WTC11 (cell line): ENCODE results near the gene KIDINS220. TPM values are rescaled to one million over a fixed set of nuclear protein-coding genes. Genes with fewer than 3 reads are reported as not detected.

Experiments
- ATAC-seq: fragments of 200-7000 bp; cut with Tn5 transposase; 2 replicates; pipeline ENCODE4 v1.10.0; 2021; ENCODE audit warnings: mild to moderate bottlenecking, moderate library complexity
- CTCF ChIA-PET: fragments of 300-600 bp; sonication (Branson Sonifier 250); formaldehyde crosslinking; loops from one replicate; lab custom pipeline; 2021; ENCODE audit warnings: antibody characterized with exemption; lab: Charles Lee
- POLR2A ChIA-PET: fragments of 350-600 bp; sonication (Branson Sonifier 250); formaldehyde crosslinking; loops from one replicate; lab custom pipeline; 2021; ENCODE audit warnings: antibody characterized with exemption; lab: Charles Lee
- DNase-seq: peaks from one replicate; pipeline ENCODE4 v3.0.0; 2021; ENCODE audit warnings: low spot score
- H3K27ac Mint-ChIP-seq: 2 replicates; pipeline ENCODE4 v1.8.0; 2021; ENCODE audit warnings: mixed read lengths
- H3K27me3 Mint-ChIP-seq: 2 replicates; pipeline ENCODE4 v1.8.0; 2021; ENCODE audit warnings: low read depth, mild to moderate bottlenecking, moderate library complexity, mixed read lengths
- H3K36me3 Mint-ChIP-seq: 2 replicates; pipeline ENCODE4 v1.8.0; 2021; ENCODE audit warnings: mixed read lengths
- H3K4me1 Mint-ChIP-seq: 2 replicates; pipeline ENCODE4 v1.8.0; 2022; ENCODE audit warnings: mixed read lengths
- H3K4me3 Mint-ChIP-seq: 2 replicates; pipeline ENCODE4 v1.8.0; 2021; ENCODE audit warnings: mild to moderate bottlenecking, moderate library complexity, mixed read lengths
- H3K9me3 Mint-ChIP-seq: 2 replicates; pipeline ENCODE4 v1.8.0; 2021; ENCODE audit warnings: mixed read lengths
- ATF6 ChIP-seq: sonication (generic); formaldehyde crosslinking; IDR thresholded peaks from 2 replicates; pipeline ENCODE4 v1.8.1; 2023; ENCODE audit warnings: mild to moderate bottlenecking, missing genetic modification reagents
- CREM ChIP-seq: sonication (generic); formaldehyde crosslinking; IDR thresholded peaks from 2 replicates; pipeline ENCODE4 v1.8.1; 2022; ENCODE audit warnings: mild to moderate bottlenecking, missing genetic modification reagents, moderate library complexity
- CTCF ChIP-seq: fragments of 200-600 bp; IDR thresholded peaks from 2 replicates; pipeline ENCODE4 v1.8.0; 2022; ENCODE audit warnings: antibody characterized with exemption
- ELF4 ChIP-seq: sonication (generic); formaldehyde crosslinking; IDR thresholded peaks from 2 replicates; pipeline ENCODE4 v1.8.1; 2022; ENCODE audit warnings: low read depth, mild to moderate bottlenecking, moderate library complexity, missing genetic modification reagents
- EMX1 ChIP-seq: fragments of 250-450 bp; sonication (Bioruptor Pico); IDR thresholded peaks from 2 replicates; pipeline ENCODE4 v1.8.0; 2021; ENCODE audit warnings: mild to moderate bottlenecking
- FOXP1 ChIP-seq: sonication (generic); formaldehyde crosslinking; IDR thresholded peaks from 2 replicates; pipeline ENCODE4 v1.8.0; 2022; ENCODE audit warnings: missing genetic modification reagents, mild to moderate bottlenecking, moderate library complexity, borderline replicate concordance
- KAT7 ChIP-seq: sonication (generic); formaldehyde crosslinking; IDR thresholded peaks from 2 replicates; pipeline ENCODE4 v1.8.1; 2023; ENCODE audit warnings: missing genetic modification reagents, mild to moderate bottlenecking, borderline replicate concordance
- MAX ChIP-seq: sonication (generic); formaldehyde crosslinking; IDR thresholded peaks from 2 replicates; pipeline ENCODE4 v1.8.0; 2022; ENCODE audit warnings: mild to moderate bottlenecking, missing genetic modification reagents
- MLX ChIP-seq: sonication (generic); formaldehyde crosslinking; IDR thresholded peaks from 2 replicates; pipeline ENCODE4 v1.8.1; 2023; ENCODE audit warnings: mild to moderate bottlenecking, missing genetic modification reagents, moderate library complexity
- USF1 ChIP-seq: sonication (generic); formaldehyde crosslinking; IDR thresholded peaks from 2 replicates; pipeline ENCODE4 v1.8.0; 2022; ENCODE audit warnings: mild to moderate bottlenecking, missing genetic modification reagents
- ZMAT4 ChIP-seq: fragments of 250-450 bp; sonication (Bioruptor Pico); IDR thresholded peaks from 2 replicates; pipeline ENCODE4 v1.9.0; 2021; ENCODE audit warnings: mild to moderate bottlenecking
- ZNF281 ChIP-seq: sonication (generic); formaldehyde crosslinking; IDR thresholded peaks from 2 replicates; pipeline ENCODE4 v1.8.0; 2023; ENCODE audit warnings: mild to moderate bottlenecking, missing genetic modification reagents
- total RNA-seq: library from RNA; stranded (reverse); gene quantifications from 3 replicates; pipeline ENCODE4 v1.2.3, GENCODE V29; 2021

KIDINS220 gene
- total RNA-seq, 1 experiment from 2014 or later = 23.9 TPM

- DNase-seq = no peak
- H3K27me3 Mint-ChIP-seq = no peaks in the 10 kb centered on the region
- ATAC-seq = no peak
- POLR2A ChIA-PET = no interaction called here
- no peak overlapping the region for H3K4me3 Mint-ChIP-seq
- CTCF ChIA-PET = no interaction called here
- H3K9me3 Mint-ChIP-seq = no peaks in the 10 kb centered on the region
- peaks cover 8% of the 10 kb centered on the region; the same call in 1 of the 2 replicates for H3K36me3 Mint-ChIP-seq
- H3K4me1 Mint-ChIP-seq = peaks cover 9% of the 10 kb centered on the region
- no peak overlapping the region for H3K27ac Mint-ChIP-seq
- TF ChIP-seq ATF6 (CRISPR knock-in tag) (no peak), KAT7 (no peak), ELF4 (no peak)
These were observed 39.2 kb upstream of the KIDINS220 start for GRCh38 chr2:8876628-8877027.

- no peak overlapping the region for H3K27ac Mint-ChIP-seq
- peak; percentile 50 for ATAC-seq
These were observed 35.5 kb upstream of the KIDINS220 start for GRCh38 chr2:8872821-8873432.

GRCh38 chr2:8870441-8870840 is 33.0 kb upstream of the KIDINS220 start:
- no peak overlapping the region for H3K27ac Mint-ChIP-seq
- H3K27me3 Mint-ChIP-seq = no peaks in the 10 kb centered on the region
- ChIA-PET POLR2A (no interaction called here), CTCF (interaction anchor here (0.6 kb wide), 1 partner anchor 81 kb away, joined by 3 read pairs; no protein-coding TSS in a partner anchor)
- ATAC-seq (no peak), DNase-seq (no peak)
- 0 out of 2 replicates have a peak, but pooled peaks cover 4% of the 10 kb centered on the region for H3K4me1 Mint-ChIP-seq
- no peaks in the 10 kb centered on the region for H3K36me3 Mint-ChIP-seq
- no peak for TF ChIP-seq MLX
- no peak for TF ChIP-seq ZMAT4
- TF ChIP-seq CREM (CRISPR knock-in tag) = no peak
- no peak for TF ChIP-seq MAX (CRISPR knock-in tag)
- no peak overlapping the region for H3K4me3 Mint-ChIP-seq
- no peaks in the 10 kb centered on the region for H3K9me3 Mint-ChIP-seq

More at GRCh38 chr2:8872821-8873432, 35.5 kb upstream of the KIDINS220 start:
- peaks cover 4% of the 10 kb centered on the region; the same call in 1 of the 2 replicates for H3K36me3 Mint-ChIP-seq
- no peak overlapping the region for H3K4me3 Mint-ChIP-seq
- ChIA-PET POLR2A (no interaction called here), CTCF (interaction anchor here (0.7 to 2.0 kb wide), 9 partner anchors 9 to 266 kb away, joined by 3 to 9 read pairs (median 3); no protein-coding TSS in a partner anchor)
- TF ChIP-seq CTCF = peak; percentile 20; the same call in 1 of the 2 replicates
- TF ChIP-seq FOXP1 (CRISPR knock-in tag) = no peak
- DNase-seq = no peak
- H3K27me3 Mint-ChIP-seq = no peaks in the 10 kb centered on the region
- peaks cover 8% of the 10 kb centered on the region for H3K4me1 Mint-ChIP-seq
- no peaks in the 10 kb centered on the region for H3K9me3 Mint-ChIP-seq

GRCh38 chr2:8867363-8867762 is 29.9 kb upstream of the KIDINS220 start:
- ChIA-PET POLR2A (no interaction called here), CTCF (interaction anchor here (0.9 to 2.0 kb wide), 3 partner anchors 15 to 272 kb away, joined by 3 to 6 read pairs (median 4); no protein-coding TSS in a partner anchor)
- Mint-ChIP-seq H3K27me3 (no peaks in the 10 kb centered on the region), H3K27ac (no peak overlapping the region; the same call in 1 of the 2 replicates), H3K4me1 (no peaks in the 10 kb centered on the region), H3K36me3 (no peaks in the 10 kb centered on the region), H3K9me3 (no peaks in the 10 kb centered on the region), H3K4me3 (no peak overlapping the region)
- no peak for DNase-seq
- ATAC-seq = no peak
- TF ChIP-seq KAT7 (no peak), USF1 (CRISPR knock-in tag) (no peak), ZNF281 (CRISPR knock-in tag) (no peak), EMX1 (CRISPR knock-in tag) (no peak)
